ENCODE measurements around the gene CDKN2B-AS1.
A peak's percentile ranks its signal among the peaks of the same experiment; 100 is the strongest.
"Not testable (repeated sequence)": the region's sequence is repeated elsewhere in the genome, so short reads cannot be mapped to it uniquely, and the experiment has no call there.

The CDKN2B-AS1 gene

DNA sequence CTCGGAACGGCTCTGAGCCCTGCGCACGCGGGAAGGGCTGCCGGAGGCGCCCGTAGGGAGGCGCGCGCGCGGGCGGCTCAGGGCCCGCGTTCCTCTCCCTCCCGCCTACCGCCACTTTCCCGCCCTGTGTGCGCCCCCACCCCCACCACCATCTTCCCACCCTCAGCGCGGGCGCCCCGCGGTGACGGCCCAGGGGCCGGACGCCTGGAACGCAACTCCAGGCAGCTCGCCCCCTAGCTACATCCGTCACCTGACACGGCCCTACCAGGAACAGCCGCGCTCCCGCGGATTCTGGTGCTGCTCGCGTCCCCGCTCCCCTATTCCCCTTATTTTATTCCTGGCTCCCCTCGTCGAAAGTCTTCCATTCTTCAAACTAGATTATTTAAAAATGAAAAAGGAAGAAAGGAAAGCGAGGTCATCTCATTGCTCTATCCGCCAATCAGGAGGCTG lies at the start of gene CDKN2B-AS1:
Gene CDKN2B-AS1 (plus strand): TSS at position 236 of the 450 bp plus-strand sequence.
- peak; percentile 78 for DNase-seq

DNA sequence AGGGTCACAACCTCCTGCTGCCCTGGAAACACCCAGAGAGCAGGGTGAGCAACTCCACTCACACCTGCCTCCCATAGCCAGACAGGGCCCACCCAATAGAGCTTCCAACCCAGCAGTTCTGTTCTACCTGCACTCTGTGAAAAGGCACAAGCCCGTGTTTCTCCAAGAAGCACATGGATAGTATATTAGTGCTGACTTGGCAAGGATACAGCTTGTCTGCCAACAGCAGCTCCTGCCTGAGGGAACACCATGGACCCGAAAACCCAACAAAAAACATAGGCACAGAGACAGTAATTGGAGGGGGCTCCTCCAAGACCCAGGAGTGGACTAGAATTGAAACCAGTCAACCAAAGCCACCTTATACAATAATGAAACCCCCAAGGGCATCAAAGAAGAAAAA lies 49.0 kb upstream of the CDKN2B-AS1 start:
- no peak for DNase-seq

DNA sequence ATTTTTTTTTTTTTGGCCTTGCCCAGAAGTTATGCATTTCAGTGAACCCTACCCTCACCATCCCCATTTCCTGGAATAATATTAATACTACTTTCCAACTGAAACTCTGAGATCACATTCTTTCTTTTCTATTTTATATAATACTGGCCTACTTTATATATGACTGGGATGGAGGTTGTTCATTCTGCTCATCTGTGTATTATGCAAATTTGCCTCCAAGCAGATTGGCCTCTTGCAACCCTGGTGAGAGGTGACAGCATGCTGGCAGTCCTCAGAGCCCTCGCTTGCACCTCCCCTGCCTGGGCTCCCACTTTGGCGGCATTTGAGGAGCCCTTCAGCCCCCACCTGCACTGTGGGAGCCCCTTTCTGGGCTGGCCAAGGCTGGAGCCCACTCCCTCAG lies 35.8 kb upstream of the CDKN2B-AS1 start:
- no peak for DNase-seq

DNA sequence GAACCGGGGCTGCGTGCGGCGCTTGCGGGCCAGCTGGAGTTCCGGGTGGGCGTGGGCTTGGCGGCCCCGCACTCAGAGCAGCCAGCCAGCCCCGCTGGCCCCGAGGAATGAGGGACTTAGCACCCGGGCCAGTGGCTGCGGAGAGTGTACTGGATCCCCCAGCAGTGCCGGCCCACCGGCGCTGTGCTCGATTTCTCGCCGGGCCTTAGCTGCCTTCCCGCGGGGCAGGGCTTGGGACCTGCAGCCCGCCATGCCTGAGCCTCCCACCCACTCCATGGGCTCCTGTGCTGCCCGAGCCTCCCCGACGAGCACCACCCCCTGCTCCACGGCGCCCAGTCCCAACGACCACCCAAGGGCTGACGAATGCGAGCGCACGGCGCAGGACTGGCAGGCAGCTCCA lies 35.3 kb upstream of the CDKN2B-AS1 start:
- not testable (repeated sequence) for DNase-seq

DNA sequence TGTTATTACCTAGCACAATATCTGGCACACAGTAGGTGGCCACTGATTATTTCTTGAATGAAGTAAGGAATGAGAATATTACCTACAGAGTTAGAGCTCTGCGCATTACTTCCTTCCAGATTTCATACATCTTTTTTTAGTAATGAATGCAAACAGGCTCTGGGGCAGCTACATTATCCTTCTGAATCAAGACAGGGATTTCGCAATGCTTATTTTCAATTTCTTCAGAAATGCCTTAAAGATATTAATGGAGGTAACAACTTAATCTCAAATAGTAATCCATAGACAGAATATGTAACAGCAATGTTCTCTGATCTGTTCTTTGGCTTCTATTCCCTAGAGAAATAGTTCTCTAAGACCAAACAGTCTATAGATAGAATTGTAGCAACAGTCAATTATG lies 33.0 kb upstream of the CDKN2B-AS1 start:
- DNase-seq: no peak

DNA sequence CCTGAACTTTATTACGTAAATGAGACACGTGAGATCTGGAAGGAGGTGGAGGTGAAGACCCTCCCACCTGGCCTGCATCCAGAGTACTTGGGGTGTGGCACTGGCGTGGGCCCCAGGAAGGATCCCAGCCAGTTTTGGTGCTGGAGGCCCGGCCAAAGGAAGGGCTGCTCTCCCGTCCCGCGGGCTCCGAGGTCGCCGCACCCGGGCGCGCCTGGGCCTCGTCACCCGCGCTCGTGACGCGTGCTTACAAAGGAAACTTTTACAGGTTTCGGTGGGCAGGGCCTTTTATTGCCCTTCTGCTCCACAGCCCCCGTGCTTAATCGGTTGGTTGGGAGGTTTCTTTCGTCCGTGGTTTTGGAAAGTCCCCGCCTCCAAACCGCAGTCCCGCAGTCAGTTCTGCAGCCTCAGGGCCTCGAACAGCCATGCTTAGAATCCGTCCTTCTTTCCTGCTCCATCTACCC lies 29.6 kb upstream of the CDKN2B-AS1 start:
- DNase-seq: no peak

DNA sequence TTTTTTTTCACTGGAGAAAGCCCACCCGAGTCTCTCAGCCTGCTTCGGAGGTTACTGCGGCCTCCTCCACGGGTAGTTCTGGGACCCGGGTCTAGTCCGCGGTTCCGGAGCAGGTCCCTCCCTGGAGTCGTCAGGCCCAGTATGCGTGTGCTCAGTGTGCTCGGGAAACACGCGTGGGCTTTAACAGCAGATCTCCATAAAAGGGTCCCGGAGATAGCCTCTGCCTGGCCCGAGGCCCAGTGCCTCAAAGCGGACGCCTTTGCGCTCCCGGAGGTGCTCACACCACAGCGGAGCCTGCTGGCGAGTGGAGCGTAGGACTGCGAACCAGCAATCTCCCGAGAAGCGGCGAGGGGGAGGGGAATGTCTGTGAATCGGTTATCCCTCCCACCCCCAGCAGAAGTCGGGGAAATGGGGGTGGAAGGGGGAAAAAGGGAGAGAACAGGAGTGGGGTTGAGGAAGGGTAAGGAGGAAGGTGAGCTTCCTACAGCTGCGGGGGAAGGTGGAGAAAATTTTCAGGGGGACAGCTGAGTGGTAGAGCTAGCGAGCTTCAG lies 29.1 kb upstream of the CDKN2B-AS1 start:
- DNase-seq: no peak

DNA sequence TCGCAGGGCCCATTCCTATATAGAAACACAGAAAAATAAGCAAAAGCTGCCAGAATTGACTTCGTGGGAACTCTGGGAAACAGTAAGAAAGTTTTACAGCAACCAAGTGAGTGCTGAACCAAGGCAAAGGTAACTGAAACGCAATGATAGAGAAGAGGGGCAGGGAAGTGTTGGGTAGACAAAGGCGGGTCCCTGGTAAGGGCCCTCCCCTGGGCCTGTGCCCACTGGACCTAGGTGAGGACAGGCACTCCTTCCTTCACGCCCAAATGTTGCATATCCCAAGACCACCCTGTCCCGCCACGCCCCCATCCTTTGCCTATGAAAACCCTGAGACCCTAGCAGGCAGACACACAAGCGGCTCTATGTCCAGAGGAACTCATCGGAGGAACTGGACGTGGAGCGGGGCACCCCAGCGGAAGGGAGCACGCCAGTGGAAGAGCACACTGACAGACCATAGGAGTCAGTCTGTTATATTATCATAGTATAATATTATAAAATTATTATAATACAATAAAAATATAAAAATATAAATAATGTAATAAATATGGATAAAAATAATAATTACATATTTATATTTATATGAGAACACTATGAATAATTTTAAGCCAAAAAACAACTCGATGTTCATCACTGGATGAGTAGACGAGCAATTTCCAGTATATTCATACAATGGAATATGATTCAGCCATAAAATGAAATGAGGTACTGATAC lies 28.3 kb upstream of the CDKN2B-AS1 start:
- no peak for DNase-seq

DNA sequence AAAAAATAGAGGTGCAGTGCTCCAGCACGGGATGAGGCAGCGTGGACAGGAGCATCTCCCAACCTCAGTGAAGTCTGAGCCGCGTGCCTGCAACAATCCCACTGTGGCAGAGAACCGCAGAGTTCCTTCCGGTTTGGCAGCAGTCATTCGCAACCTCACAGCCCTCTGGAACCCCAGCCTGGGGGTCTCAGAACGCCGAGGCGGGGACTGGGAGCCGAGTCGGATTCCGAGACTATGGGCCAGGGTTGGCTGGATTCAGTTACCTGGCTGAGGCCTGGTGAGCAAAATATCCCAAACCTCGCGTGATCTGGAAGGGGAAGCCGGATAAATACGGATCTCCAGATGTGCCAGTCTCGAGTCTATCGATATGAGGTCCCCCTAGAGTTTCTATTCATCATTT lies 27.4 kb upstream of the CDKN2B-AS1 start:
- no peak for DNase-seq

DNA sequence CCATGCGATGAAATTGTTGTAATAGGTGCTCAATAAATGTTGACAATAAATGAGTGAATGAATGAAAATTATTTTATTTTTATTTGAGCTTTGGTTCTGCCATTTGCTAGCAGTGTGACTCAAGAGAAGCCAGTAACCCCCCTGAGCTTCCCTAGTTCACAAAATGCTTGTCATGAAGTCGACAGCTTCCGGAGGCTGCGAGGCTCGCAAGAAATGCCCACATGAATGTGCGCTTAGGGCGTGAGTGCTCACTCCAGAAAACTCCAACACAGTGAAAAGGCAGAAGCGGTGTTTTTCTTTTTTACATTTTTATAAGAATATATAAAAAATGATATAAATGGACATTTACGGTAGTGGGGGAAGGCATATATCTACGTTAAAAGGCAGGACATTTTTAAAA lies 26.9 kb upstream of the CDKN2B-AS1 start:
- DNase-seq: no peak

DNA sequence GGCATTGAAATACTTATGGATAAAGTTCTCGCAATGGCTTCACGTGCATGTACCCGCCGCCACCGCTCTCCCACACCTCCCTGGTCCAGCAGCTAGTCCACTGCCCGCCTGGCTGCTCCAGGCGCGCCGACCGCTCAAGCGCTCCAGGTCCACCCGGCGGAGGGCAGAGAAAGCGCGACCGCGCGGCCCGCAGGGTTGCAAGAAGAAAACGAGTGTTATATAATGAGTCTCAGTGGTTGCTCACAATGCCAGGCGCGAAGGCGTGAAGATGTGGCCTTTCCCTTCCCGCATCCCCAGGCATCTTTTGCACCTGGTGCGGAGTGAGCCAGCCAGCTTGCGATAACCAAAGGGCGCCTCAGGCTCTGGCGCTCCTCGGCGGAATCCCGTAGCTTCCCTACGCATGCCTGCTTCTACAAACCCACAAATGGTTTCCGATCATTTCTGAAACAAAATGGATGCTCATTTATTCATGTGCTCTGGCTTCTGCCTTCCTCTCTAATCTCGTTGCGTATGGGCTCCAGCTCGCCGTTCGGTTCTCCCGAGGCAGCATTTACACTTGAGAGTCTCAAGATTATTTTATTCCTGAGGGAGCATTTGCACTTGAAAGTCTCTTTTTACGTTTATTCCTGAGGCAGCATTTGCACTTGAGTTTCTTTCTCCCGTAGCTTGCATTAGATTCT lies 26.1 kb upstream of the CDKN2B-AS1 start:
- DNase-seq: no peak

DNA sequence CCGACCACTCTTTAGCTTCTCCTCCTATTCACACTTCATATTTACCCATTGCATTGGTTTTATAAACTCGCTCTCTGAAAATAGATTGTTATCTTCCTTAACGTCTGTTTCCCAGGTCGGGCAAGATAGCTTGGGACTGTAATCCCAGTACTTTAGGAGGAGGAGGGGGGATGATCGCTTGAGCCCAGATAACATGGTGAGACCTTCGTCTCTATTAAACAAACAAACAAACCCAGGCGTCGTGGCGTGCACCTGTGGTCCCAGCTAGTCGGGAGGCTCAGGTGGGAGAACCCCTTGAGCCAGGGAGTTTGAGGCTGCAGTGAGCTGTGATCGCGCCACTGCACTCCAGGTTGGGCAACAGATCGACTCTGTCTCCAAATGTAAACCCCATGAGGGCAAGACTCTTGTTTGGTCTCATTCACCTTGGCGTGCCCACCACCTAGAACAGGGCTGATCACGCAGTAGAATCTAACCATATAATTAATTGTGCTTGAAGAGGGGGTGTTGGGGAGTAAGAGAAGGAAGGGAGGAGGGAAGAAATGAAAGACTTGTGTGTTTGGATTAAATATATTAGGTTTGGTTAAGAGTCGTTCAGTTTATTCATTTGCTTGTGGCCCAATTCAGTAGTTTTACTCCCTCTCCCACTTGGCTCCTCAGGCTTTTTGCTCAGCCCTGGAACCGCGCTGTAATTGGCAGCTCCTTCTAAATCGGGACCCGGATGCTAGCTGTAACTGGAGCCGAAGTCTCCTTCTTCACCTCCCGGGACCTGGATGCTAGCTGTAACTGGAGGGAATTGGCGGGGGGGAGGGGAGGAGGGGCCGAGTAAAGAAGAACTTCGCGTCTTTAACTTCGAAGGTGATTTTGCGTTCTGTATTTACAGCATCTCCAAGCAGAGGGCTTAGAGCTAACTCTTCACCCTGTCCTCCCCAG lies 25.3 kb upstream of the CDKN2B-AS1 start:
- no peak for DNase-seq

DNA sequence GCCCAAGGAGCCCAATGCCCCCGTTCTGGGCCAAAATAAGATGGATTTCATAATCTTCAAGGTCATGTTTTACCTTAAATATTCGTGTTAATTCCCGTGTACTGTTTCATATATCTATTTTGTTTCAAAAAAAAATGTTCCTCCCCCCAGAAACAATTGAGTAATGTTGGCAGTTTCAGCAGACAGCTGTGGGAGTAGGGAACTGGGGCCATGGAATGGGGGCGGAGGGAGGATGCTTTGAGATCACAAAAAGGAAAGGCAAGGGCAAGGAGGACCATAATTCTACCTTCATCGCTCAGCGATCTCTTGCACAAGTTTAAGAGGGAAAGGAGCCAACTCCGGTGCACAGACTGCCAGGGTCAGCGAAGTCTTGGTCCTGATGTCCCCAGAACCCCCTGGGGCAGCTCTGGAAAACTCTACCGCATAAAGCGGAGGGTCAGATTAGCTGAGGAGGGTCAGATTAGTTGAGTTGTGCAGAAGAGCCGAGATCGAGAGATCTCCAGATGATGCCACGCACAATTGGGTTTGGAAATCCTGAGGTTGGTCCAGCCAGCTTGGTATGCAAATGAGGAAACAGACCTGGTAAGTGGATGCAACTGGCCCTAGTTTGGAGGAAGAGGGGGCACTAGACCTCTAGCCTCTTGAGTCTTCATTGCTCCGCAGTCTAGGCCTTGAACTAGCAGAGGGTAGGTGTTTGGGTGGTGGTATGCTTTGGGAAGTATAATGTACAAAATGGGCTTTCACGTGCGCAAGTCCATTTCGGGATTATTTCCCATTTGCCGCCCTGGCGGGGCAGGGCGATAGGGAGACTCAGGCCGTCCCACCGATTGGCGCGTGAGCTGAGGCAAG lies 24.4 kb upstream of the CDKN2B-AS1 start:
- DNase-seq: no peak

DNA sequence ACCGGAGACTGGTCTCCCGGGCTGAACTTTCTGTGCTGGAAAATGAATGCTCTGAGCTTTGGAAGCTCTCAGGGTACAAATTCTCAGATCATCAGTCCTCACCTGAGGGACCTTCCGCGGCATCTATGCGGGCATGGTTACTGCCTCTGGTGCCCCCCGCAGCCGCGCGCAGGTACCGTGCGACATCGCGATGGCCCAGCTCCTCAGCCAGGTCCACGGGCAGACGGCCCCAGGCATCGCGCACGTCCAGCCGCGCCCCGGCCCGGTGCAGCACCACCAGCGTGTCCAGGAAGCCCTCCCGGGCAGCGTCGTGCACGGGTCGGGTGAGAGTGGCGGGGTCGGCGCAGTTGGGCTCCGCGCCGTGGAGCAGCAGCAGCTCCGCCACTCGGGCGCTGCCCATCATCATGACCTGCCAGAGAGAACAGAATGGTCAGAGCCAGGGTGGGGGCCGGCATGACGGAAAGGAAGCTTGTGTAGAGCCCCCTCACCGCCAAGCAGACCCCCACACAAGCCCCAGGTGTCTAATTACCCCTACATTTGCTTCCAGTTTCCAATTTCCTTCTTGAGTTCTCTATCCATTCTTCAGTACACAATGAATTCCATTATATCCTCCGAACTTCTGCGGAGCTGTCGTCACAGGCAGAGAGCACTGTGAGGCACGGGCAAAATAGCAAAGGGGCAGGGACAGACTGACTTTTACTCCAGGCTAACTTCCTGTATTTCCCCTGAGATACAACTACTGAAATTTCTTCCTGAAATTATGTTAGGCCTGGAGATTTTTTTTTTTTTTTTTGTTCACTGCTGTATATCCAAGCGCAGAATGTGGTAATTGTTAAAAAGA lies 23.6 kb upstream of the CDKN2B-AS1 start:
- no peak for DNase-seq

DNA sequence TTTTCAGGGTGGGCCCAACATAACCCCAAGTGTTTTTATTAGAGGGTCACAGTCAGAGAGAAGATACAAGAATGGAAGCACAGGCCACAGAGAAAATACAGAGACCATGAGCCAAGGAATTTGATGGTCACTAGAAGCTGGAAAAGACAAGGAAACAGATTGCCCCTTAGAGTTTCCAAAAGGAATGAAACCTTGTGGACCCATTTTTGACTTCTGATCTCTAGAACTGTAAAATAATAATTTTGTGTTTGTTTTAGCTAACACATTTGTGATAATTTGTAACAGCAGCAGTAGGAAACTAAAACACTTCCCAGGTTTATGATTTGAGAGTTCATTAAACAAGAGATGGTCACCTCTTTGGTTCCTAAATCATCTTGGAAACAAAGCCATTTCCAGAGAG lies 22.2 kb upstream of the CDKN2B-AS1 start:
- no peak for DNase-seq

DNA sequence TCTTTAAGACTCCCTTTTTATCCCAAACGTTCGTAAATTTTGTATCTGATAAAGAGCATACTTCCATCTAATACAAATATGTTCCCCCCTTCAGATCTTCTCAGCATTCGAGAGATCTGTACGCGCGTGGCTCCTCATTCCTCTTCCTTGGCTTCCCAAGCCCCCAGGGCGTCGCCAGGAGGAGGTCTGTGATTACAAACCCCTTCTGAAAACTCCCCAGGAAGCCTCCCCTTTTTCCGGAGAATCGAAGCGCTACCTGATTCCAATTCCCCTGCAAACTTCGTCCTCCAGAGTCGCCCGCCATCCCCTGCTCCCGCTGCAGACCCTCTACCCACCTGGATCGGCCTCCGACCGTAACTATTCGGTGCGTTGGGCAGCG lies 20.3 kb upstream of the CDKN2B-AS1 start:
- no peak for DNase-seq

DNA sequence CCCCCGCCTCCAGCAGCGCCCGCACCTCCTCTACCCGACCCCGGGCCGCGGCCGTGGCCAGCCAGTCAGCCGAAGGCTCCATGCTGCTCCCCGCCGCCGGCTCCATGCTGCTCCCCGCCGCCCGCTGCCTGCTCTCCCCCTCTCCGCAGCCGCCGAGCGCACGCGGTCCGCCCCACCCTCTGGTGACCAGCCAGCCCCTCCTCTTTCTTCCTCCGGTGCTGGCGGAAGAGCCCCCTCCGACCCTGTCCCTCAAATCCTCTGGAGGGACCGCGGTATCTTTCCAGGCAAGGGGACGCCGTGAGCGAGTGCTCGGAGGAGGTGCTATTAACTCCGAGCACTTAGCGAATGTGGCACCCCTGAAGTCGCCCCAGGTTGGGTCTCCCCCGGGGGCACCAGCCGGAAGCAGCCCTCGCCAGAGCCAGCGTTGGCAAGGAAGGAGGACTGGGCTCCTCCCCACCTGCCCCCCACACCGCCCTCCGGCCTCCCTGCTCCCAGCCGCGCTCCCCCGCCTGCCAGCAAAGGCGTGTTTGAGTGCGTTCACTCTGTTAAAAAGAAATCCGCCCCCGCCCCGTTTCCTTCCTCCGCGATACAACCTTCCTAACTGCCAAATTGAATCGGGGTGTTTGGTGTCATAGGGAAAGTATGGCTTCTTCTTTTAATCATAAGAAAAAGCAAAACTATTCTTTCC lies 19.7 kb upstream of the CDKN2B-AS1 start:
- peak; percentile 71 for DNase-seq

DNA sequence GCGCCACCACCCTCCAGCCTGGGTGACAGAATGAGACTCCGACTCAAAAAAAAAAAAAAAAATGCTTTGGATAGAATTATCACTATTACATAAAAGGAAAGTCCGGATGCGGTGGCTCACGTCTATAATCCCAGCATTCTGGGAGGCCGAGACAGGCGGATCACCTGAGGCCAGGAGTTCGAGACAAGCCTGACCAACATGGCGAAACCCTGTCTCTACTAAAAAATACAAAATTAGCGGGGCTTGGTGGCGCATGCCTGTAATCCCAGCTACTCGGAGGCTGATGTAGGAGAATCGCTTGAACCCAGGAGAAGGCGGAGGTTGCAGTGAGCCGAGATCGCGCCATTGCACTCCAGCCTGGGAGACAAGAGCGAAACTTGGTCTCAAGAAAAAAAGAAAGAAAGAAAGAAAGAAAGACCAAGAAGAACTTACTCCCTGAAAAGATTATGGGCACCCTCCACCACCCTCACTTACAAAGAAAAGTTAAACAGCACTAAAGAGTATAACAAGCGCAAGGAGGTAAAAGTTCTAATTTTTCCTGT lies 18.2 kb upstream of the CDKN2B-AS1 start:
- no peak for DNase-seq

DNA sequence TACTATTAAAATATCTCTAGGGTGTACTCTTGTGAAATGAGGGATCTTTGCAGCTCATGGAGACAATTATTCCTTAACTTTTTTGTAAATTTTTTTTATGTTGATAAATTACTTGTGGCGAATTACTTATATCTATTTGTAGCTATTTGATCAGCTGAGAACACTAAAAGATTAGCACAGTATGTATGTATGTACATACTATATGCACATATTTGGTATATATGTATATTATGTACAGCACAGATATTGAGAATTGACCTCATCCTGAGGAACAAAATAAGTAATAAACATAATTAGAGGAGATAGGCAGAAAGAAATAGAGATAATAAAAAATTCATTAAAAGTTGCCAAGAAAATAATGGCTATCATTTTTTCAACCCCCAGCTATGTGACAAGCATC lies 12.2 kb upstream of the CDKN2B-AS1 start:
- no peak for DNase-seq

DNA sequence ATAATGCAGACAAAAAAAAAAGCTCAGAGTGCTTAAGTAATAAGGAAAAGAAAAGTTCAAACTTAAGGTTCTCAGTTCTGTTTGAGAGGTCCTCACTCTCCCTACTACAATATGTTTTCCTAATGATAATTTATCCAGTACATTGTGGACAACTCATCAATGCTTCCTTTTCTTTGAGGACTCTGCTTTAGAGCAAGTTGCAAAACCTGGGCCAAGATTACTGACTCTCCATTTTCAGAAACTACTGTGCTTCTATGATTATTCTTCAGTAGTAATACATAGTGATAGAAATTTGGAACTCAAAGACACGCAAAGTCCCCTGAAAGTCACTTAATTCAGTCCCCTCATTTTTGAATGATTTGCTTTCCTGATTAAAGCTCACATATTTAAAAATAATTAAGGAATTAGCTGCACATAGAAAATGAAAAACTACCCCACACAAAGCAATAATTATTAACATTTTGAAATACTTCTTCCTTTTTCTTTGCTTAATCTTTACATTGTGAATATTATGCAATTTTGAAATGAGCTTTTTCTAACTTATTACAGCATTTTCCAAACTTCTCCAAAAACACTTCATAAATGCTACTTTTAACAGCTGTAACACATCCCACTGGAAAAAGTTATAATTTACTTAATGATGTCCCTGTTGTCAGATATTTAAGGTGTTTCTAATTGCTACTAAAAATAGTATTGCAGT lies 11.6 kb upstream of the CDKN2B-AS1 start:
- DNase-seq: no peak

Data from DMS153 (cell line).